DND-41 (cell line): Measurements from ENCODE around the gene TYW1B.
"Not testable (repeated sequence)": the region's sequence is repeated elsewhere in the genome, so short reads cannot be mapped to it uniquely, and the experiment has no call there.

Source experiments
- ATAC-seq: fragments of 200-7000 bp; cut with Tn5 transposase; 3 replicates; pipeline ENCODE4 v1.9.1; 2021; ENCODE audit warnings: low read depth; ENCODE audit not compliant: insufficient read depth
- DNase-seq: peaks from one replicate; pipeline ENCODE4 v3.0.0-alpha.2; 2020
- H2AFZ ChIP-seq: 2 replicates; pipeline ENCODE4 v1.6.0; 2012; ENCODE audit warnings: low read depth, low read length
- H3K27ac ChIP-seq: 2 replicates; pipeline ENCODE4 v1.5.1; 2012; ENCODE audit warnings: low read length, inconsistent platforms
- H3K27me3 ChIP-seq: fragments of 200-600 bp; sonication (generic); 2 replicates; pipeline ENCODE4 v1.6.0; 2012; ENCODE audit warnings: low read length, mild to moderate bottlenecking, inconsistent platforms; ENCODE audit not compliant: insufficient read depth, poor library complexity
- H3K36me3 ChIP-seq: 2 replicates; pipeline ENCODE4 v1.5.1; 2012; ENCODE audit warnings: low read length, inconsistent platforms; ENCODE audit not compliant: insufficient read depth
- H3K4me1 ChIP-seq: 2 replicates; pipeline ENCODE4 v1.5.1; 2012; ENCODE audit warnings: mild to moderate bottlenecking, low read length; ENCODE audit not compliant: insufficient read depth
- H3K4me2 ChIP-seq: 2 replicates; pipeline ENCODE4 v1.6.0; 2012; ENCODE audit warnings: mild to moderate bottlenecking, moderate library complexity, low read length, inconsistent platforms; ENCODE audit not compliant: insufficient read depth
- H3K4me3 ChIP-seq, 2 experiments: fragments of 200-600 bp in 1 of 2; shearing (Covaris generic) in 1 of 2; 2 replicates each; pipeline ENCODE4 v1.5.1; 2012 to 2016; ENCODE audit warnings: inconsistent platforms in 2 of 2, low read length in 2 of 2, mild to moderate bottlenecking in 2 of 2, low read depth in 1 of 2, moderate library complexity in 1 of 2
- H3K79me2 ChIP-seq: 2 replicates; pipeline ENCODE4 v1.6.0; 2012; ENCODE audit warnings: low read length, inconsistent platforms; ENCODE audit not compliant: insufficient read depth
- H3K9ac ChIP-seq: 2 replicates; pipeline ENCODE4 v1.6.0; 2012; ENCODE audit warnings: low read depth, mild to moderate bottlenecking, inconsistent platforms, low read length, moderate library complexity
- H3K9me3 ChIP-seq: 2 replicates; pipeline ENCODE4 v1.5.1; 2012; ENCODE audit warnings: low read length, moderate library complexity, mild to moderate bottlenecking, inconsistent platforms; ENCODE audit not compliant: insufficient read depth, severe bottlenecking
- H4K20me1 ChIP-seq: 2 replicates; pipeline ENCODE4 v1.6.0; 2012; ENCODE audit warnings: low read length; ENCODE audit not compliant: insufficient read depth
- CTCF ChIP-seq: IDR thresholded peaks from 2 replicates; pipeline ENCODE4 v1.5.1; 2012; ENCODE audit warnings: borderline replicate concordance, low read length, moderate library complexity, mild to moderate bottlenecking; ENCODE audit not compliant: poor library complexity, severe bottlenecking; ENCODE audit errors: extremely low read depth
- EZH2 ChIP-seq: IDR thresholded peaks from 3 replicates; pipeline ENCODE4 v1.6.1; 2012; ENCODE audit warnings: borderline replicate concordance, low read depth, mild to moderate bottlenecking, moderate library complexity, low read length, inconsistent platforms; ENCODE audit not compliant: severe bottlenecking

Gene TYW1B

GRCh38 chr7:72704894-72705293 lies 123.1 kb downstream of the TYW1B start:
- TF ChIP-seq EZH2 = no peak
- no peak for TF ChIP-seq CTCF

GRCh38 chr7:72700548-72700947 lies 127.5 kb downstream of the TYW1B start:
- not testable (repeated sequence) for DNase-seq, H3K4me1 ChIP-seq, H2AFZ ChIP-seq, H3K27me3 ChIP-seq, H3K9ac ChIP-seq, H3K79me2 ChIP-seq, H3K27ac ChIP-seq, H4K20me1 ChIP-seq, H3K4me3 ChIP-seq, ATAC-seq, H3K4me2 ChIP-seq, H3K9me3 ChIP-seq, H3K36me3 ChIP-seq

More at GRCh38 chr7:72704894-72705293, 123.1 kb downstream of the TYW1B start:
- Histone ChIP-seq H3K79me2 (no peaks in the 10 kb centered on the region), H3K9me3 (no peaks in the 10 kb centered on the region), H4K20me1 (no peaks in the 10 kb centered on the region), H3K27ac (no peak overlapping the region), H3K4me1 (no peaks in the 10 kb centered on the region), H3K36me3 (no peaks in the 10 kb centered on the region; the same call in 1 of the 2 replicates), H3K4me3 (no peak overlapping the region), H3K9ac (no peak overlapping the region), H3K27me3 (no peaks in the 10 kb centered on the region), H2AFZ (no peak overlapping the region), H3K4me2 (no peak overlapping the region)
- ATAC-seq (no peak), DNase-seq (no peak)

- H4K20me1 ChIP-seq, H3K4me1 ChIP-seq, H3K79me2 ChIP-seq, H3K9ac ChIP-seq, ATAC-seq, H3K4me3 ChIP-seq, H3K27ac ChIP-seq, H3K4me2 ChIP-seq, H2AFZ ChIP-seq, H3K9me3 ChIP-seq, H3K36me3 ChIP-seq, H3K27me3 ChIP-seq, DNase-seq: not testable (repeated sequence)
Measured at GRCh38 chr7:72697066-72697465, 130.9 kb downstream of the TYW1B start.

GRCh38 chr7:72696643-72697042 lies 131.4 kb downstream of the TYW1B start:
- not testable (repeated sequence) for H3K4me1 ChIP-seq, ATAC-seq, H4K20me1 ChIP-seq, H3K4me3 ChIP-seq, H3K9ac ChIP-seq, H3K79me2 ChIP-seq, H3K27me3 ChIP-seq, H3K9me3 ChIP-seq, H3K27ac ChIP-seq, H3K36me3 ChIP-seq, DNase-seq, H2AFZ ChIP-seq, H3K4me2 ChIP-seq

- ATAC-seq = not testable (repeated sequence)
Measured at GRCh38 chr7:72695482-72695881, 132.5 kb downstream of the TYW1B start.

GRCh38 chr7:72691442-72691841 lies 136.6 kb downstream of the TYW1B start:
- H3K79me2 ChIP-seq, H3K4me2 ChIP-seq, ATAC-seq, H3K27ac ChIP-seq, H3K9ac ChIP-seq, H3K27me3 ChIP-seq, H3K4me1 ChIP-seq, H3K9me3 ChIP-seq, H4K20me1 ChIP-seq, DNase-seq, H3K36me3 ChIP-seq, H2AFZ ChIP-seq, H3K4me3 ChIP-seq: not testable (repeated sequence)

More at GRCh38 chr7:72695482-72695881, 132.5 kb downstream of the TYW1B start:
- not testable (repeated sequence) for H4K20me1 ChIP-seq, H3K4me3 ChIP-seq, H3K4me2 ChIP-seq, H3K9ac ChIP-seq, DNase-seq, H3K4me1 ChIP-seq, H3K36me3 ChIP-seq, H3K9me3 ChIP-seq, H3K79me2 ChIP-seq, H2AFZ ChIP-seq, H3K27me3 ChIP-seq, H3K27ac ChIP-seq

- H3K27ac ChIP-seq, H3K79me2 ChIP-seq, H3K36me3 ChIP-seq, H2AFZ ChIP-seq, H3K9me3 ChIP-seq, H3K9ac ChIP-seq, ATAC-seq, H3K4me1 ChIP-seq, DNase-seq, H3K27me3 ChIP-seq, H3K4me2 ChIP-seq, H3K4me3 ChIP-seq, H4K20me1 ChIP-seq: not testable (repeated sequence)
Measured at GRCh38 chr7:72690177-72690576, 137.8 kb downstream of the TYW1B start.
